ENCODE data around the gene POLA1.

Gene POLA1

DNA sequence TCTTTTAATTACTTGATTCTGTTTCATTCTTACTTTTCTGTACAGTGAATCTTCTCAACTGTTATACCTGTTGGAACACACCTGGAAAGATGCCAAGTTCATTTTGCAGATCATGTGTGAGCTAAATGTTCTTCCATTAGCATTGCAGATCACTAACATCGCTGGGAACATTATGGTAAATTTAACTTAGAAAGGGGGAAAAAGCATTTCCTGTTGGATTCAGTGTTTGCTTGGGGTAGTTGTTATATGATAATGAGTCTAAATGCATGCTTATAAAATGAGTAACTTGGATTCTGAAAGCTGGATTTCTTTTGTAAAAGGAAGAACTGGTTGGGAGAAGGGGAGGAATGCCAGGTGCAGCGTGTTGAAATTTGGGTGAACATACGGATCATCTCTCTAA is 47.6 kb downstream of the POLA1 start:
- no peaks in the 10 kb centered on the region for H3K9me3 ChIP-seq (ENCODE audit: insufficient read depth, low read length)
- H3K36me3 ChIP-seq (replicated peaks; ENCODE audit: low read depth, low read length) = peaks cover 4% of the 10 kb centered on the region
- no peaks in the 10 kb centered on the region for H3K79me2 ChIP-seq (ENCODE audit: low read length)
- no peak overlapping the region for H3K9ac ChIP-seq (ENCODE audit: low read length)
- no peak overlapping the region for H3K4me2 ChIP-seq (ENCODE audit: low read length)
- no peak overlapping the region for H2AFZ ChIP-seq (ENCODE audit: low read depth, low read length)
- H3K4me1 ChIP-seq (ENCODE audit: low read length) = no peaks in the 10 kb centered on the region
- H3K4me3 ChIP-seq (ENCODE audit: low read length) = no peak overlapping the region
- H3K27me3 ChIP-seq (ENCODE audit: low read depth, low read length) = no peaks in the 10 kb centered on the region
- no peak overlapping the region for H3K27ac ChIP-seq (ENCODE audit: low read length)
- TF ChIP-seq EZH2phosphoT487 (IDR thresholded peaks at IDR 0.05; ENCODE audit: low read depth) = no peak
- TF ChIP-seq, protein P1, sequence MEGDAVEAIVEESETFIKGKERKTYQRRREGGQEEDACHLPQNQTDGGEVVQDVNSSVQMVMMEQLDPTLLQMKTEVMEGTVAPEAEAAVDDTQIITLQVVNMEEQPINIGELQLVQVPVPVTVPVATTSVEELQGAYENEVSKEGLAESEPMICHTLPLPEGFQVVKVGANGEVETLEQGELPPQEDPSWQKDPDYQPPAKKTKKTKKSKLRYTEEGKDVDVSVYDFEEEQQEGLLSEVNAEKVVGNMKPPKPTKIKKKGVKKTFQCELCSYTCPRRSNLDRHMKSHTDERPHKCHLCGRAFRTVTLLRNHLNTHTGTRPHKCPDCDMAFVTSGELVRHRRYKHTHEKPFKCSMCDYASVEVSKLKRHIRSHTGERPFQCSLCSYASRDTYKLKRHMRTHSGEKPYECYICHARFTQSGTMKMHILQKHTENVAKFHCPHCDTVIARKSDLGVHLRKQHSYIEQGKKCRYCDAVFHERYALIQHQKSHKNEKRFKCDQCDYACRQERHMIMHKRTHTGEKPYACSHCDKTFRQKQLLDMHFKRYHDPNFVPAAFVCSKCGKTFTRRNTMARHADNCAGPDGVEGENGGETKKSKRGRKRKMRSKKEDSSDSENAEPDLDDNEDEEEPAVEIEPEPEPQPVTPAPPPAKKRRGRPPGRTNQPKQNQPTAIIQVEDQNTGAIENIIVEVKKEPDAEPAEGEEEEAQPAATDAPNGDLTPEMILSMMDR (IDR thresholded peaks at IDR 0.05; ENCODE audit: low read depth, low read length) = no peak
- H4K20me1 ChIP-seq (ENCODE audit: insufficient read depth, low read length) = no peaks in the 10 kb centered on the region

DNA sequence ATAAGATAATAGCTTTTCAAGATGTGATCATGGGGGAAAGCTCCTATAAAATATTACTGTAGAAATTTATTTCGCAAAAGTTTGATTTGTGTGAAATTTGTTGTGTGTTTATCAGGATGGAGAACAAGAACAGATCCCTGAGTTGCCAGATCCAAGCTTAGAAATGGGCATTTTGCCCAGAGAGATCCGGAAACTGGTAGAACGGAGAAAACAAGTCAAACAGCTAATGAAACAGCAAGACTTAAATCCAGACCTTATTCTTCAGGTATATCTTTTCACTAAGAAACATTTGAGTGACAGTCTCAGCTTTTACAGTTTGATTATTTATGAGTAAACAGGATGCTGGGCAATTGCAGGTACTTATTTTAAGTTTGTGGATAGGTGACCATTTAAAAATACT is 54.5 kb downstream of the POLA1 start:
- H4K20me1 ChIP-seq (ENCODE audit: insufficient read depth, low read length) = no peaks in the 10 kb centered on the region
- H3K4me1 ChIP-seq (ENCODE audit: low read length) = no peaks in the 10 kb centered on the region
- H3K4me2 ChIP-seq (ENCODE audit: low read length) = no peak overlapping the region
- H3K36me3 ChIP-seq (replicated peaks; ENCODE audit: low read depth, low read length) = peaks cover 8% of the 10 kb centered on the region
- TF ChIP-seq EZH2phosphoT487 (IDR thresholded peaks at IDR 0.05; ENCODE audit: low read depth) = no peak
- TF ChIP-seq, protein P1 (IDR thresholded peaks at IDR 0.05; ENCODE audit: low read depth, low read length) = no peak
- no peak overlapping the region for H2AFZ ChIP-seq (ENCODE audit: low read depth, low read length)
- H3K79me2 ChIP-seq (ENCODE audit: low read length) = no peaks in the 10 kb centered on the region
- no peak overlapping the region for H3K9ac ChIP-seq (ENCODE audit: low read length)
- no peak overlapping the region for H3K27ac ChIP-seq (ENCODE audit: low read length)
- no peaks in the 10 kb centered on the region for H3K9me3 ChIP-seq (ENCODE audit: insufficient read depth, low read length)
- H3K4me3 ChIP-seq (ENCODE audit: low read length) = no peak overlapping the region
- H3K27me3 ChIP-seq (ENCODE audit: low read depth, low read length) = no peaks in the 10 kb centered on the region

DNA sequence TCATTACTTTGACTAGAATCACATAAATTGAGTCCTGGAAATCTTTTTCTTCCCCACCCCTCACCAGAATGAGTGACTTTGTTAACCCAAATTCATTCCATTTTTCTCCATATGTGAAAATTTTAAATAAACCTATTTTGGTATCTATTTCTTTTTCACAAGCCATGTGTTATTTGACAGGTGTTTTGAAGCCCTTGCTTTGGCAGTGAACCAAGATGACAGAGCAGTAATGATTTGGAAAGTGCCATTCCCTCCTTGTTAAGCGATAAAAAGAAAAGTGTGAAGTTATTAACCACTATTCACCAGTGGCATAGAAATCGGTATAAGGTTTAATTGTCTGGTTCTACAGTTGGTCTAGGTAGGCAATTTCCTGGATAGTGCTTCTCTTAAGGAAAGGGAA is 66.1 kb downstream of the POLA1 start:
- no peak overlapping the region for H3K27ac ChIP-seq (ENCODE audit: low read length)
- H3K9ac ChIP-seq (ENCODE audit: low read length) = no peak overlapping the region
- H3K9me3 ChIP-seq (ENCODE audit: insufficient read depth, low read length) = no peaks in the 10 kb centered on the region
- H3K4me3 ChIP-seq (ENCODE audit: low read length) = no peak overlapping the region
- no peaks in the 10 kb centered on the region for H3K4me1 ChIP-seq (ENCODE audit: low read length)
- no peak for TF ChIP-seq EZH2phosphoT487 (IDR thresholded peaks at IDR 0.05; ENCODE audit: low read depth)
- TF ChIP-seq, protein P1 (IDR thresholded peaks at IDR 0.05; ENCODE audit: low read depth, low read length) = no peak
- no peaks in the 10 kb centered on the region for H3K79me2 ChIP-seq (ENCODE audit: low read length)
- no peaks in the 10 kb centered on the region for H3K27me3 ChIP-seq (ENCODE audit: low read depth, low read length)
- no peak overlapping the region for H3K4me2 ChIP-seq (ENCODE audit: low read length)
- H4K20me1 ChIP-seq (ENCODE audit: insufficient read depth, low read length) = no peaks in the 10 kb centered on the region
- H2AFZ ChIP-seq (ENCODE audit: low read depth, low read length) = no peak overlapping the region
- peaks cover 38% of the 10 kb centered on the region for H3K36me3 ChIP-seq (replicated peaks; ENCODE audit: low read depth, low read length)

DNA sequence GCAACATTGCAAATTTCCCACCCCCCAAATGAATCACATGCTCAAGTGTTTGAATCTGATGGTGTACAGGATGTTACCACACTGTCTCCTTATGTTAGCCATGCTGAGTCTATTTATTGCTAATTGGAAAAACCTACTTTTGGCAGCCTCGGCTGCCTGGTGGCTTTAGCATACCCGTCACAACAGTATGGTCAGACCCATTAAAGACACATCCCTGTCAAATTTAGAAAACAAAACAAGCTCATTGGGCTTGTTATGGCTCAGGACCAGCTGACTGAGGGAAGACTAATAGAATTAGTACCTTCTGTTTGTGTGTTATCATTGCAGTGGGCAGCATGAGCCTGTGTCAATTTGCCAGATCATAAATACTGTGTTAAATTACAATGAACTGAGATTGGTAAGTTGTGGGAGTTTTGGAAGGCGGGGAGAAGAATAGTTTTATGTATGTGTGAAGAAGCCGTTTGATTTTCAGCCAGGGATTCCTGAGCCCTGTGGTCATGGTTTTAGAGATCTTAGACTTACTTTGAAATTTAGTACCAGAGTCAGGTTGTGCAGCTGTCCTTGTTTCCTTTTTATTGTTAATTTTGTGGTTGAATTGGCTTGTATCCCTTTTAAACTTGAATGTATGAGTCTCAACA is 66.8 kb downstream of the POLA1 start:
- no peak overlapping the region for H3K9ac ChIP-seq (ENCODE audit: low read length)
- H3K27me3 ChIP-seq (ENCODE audit: low read depth, low read length) = no peaks in the 10 kb centered on the region
- no peaks in the 10 kb centered on the region for H3K4me1 ChIP-seq (ENCODE audit: low read length)
- H3K4me3 ChIP-seq (ENCODE audit: low read length) = no peak overlapping the region
- no peaks in the 10 kb centered on the region for H3K9me3 ChIP-seq (ENCODE audit: insufficient read depth, low read length)
- no peak overlapping the region for H3K27ac ChIP-seq (ENCODE audit: low read length)
- no peak overlapping the region for H2AFZ ChIP-seq (ENCODE audit: low read depth, low read length)
- H3K36me3 ChIP-seq (replicated peaks; ENCODE audit: low read depth, low read length) = peaks cover 36% of the 10 kb centered on the region
- H4K20me1 ChIP-seq (ENCODE audit: insufficient read depth, low read length) = no peaks in the 10 kb centered on the region
- no peak for TF ChIP-seq EZH2phosphoT487 (IDR thresholded peaks at IDR 0.05; ENCODE audit: low read depth)
- TF ChIP-seq, protein P1 (IDR thresholded peaks at IDR 0.05; ENCODE audit: low read depth, low read length) = no peak
- no peaks in the 10 kb centered on the region for H3K79me2 ChIP-seq (ENCODE audit: low read length)
- H3K4me2 ChIP-seq (ENCODE audit: low read length) = no peak overlapping the region

Measured in OCI-LY3 (cell line).